Choroid plexus epithelial cell (primary cell): Measurements from ENCODE around the gene GALC.

Experiments
- DNase-seq: peaks from one replicate; pipeline ENCODE4 v3.0.0-alpha.2; 2010; ENCODE audit warnings: low read depth
- H3K4me3 ChIP-seq: 2 replicates; pipeline ENCODE4 v1.5.1; 2011; ENCODE audit warnings: low read depth, mild to moderate bottlenecking, control low read depth, low read length, moderate library complexity
- CTCF ChIP-seq: conservative IDR thresholded peaks from 2 replicates; pipeline ENCODE4 v1.5.1; 2011; ENCODE audit warnings: low read depth, mild to moderate bottlenecking, control low read depth, inconsistent platforms, low read length, moderate library complexity

GALC gene

GRCh38 chr14:87999277-87999676 lies 6.3 kb upstream of the GALC start:
- no peak for TF ChIP-seq CTCF
- no peak overlapping the region for H3K4me3 ChIP-seq
- DNase-seq = no peak

- TF ChIP-seq CTCF = no peak
- no peak overlapping the region for H3K4me3 ChIP-seq
- DNase-seq = no peak
Measured at GRCh38 chr14:87998482-87998881, 5.5 kb upstream of the GALC start.

GRCh38 chr14:87996291-87996592 lies 3.3 kb upstream of the GALC start:
- peak; percentile 43 for DNase-seq
- no peak overlapping the region for H3K4me3 ChIP-seq
- TF ChIP-seq CTCF = no peak

GRCh38 chr14:87995500-87996290 lies 2.7 kb upstream of the GALC start:
- DNase-seq = peak; percentile 29
- no peak for TF ChIP-seq CTCF
- no peak overlapping the region for H3K4me3 ChIP-seq

GRCh38 chr14:87994974-87995373 lies 2.0 kb upstream of the GALC start:
- H3K4me3 ChIP-seq = no peak overlapping the region
- no peak for DNase-seq
- no peak for TF ChIP-seq CTCF

GRCh38 chr14:87992346-87992717 lies 650 bp downstream of the GALC start:
- H3K4me3 ChIP-seq = peak overlapping the region; percentile 71
- TF ChIP-seq CTCF = no peak
- DNase-seq = no peak

- TF ChIP-seq CTCF = no peak
- no peak for DNase-seq
- H3K4me3 ChIP-seq = no peak overlapping the region
Measured at GRCh38 chr14:87990682-87991081, 2.3 kb downstream of the GALC start.
